Measurements from ENCODE around the gene BPHL. TPM values are rescaled to one million over a fixed set of nuclear protein-coding genes. Genes with fewer than 3 reads are reported as not detected.
A peak's percentile ranks its signal among the peaks of the same experiment; 100 is the strongest.

Gene BPHL
- total and polyA plus RNA-seq, 3 experiments from 2014 or later: 6.5 to 10.7 (median 10.5) TPM

DNA sequence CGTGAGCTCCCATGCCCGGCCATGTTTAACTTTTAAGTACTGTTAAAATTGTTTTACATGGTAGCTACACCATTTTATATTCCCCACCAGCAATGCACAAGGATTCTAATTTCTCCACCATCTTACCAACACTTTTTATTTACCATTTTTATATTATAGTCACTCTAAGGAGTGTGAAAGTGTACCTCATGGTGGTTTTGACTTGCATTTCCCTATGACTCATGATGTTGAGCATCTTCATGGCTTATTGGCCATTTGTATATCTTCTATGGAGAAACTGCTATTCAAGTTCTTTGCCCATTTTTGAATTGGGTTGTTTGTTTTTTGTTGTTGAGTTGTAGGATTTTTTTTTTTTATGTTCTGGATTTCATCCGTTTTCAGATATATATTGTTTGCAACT, 15.6 kb upstream of the BPHL start:
- ChIA-PET POLR2A (no interaction called here), CTCF (no interaction called here)
- H3K4me1 Mint-ChIP-seq: peaks cover 0 to 14% (median 5%) of the 10 kb centered on the region in 3 donors
- no peaks in the 10 kb centered on the region for H3K9me3 Mint-ChIP-seq
- H3K27me3 Mint-ChIP-seq: no peaks in the 10 kb centered on the region
- no peak overlapping the region for H3K27ac Mint-ChIP-seq
- Histone ChIP-seq H3K4me3 (ENCODE audit: low read length) (no peak overlapping the region), H3K4me1 (ENCODE audit: insufficient read depth, low read length) (no peaks in the 10 kb centered on the region), H3K27me3 (ENCODE audit: insufficient read depth, low read length, poor library complexity, severe bottlenecking) (no peaks in the 10 kb centered on the region), H3K36me3 (ENCODE audit: insufficient read depth, low read length) (peaks cover 50% of the 10 kb centered on the region), H3K27ac (ENCODE audit: low read depth, low read length) (no peak overlapping the region), H3K9me3 (ENCODE audit: low read length) (no peaks in the 10 kb centered on the region)
- H3K36me3 Mint-ChIP-seq: peaks cover 10 to 81% (median 24%) of the 10 kb centered on the region in 3 donors
- no peak overlapping the region for H3K4me3 Mint-ChIP-seq
- DNase-seq: no peak

DNA sequence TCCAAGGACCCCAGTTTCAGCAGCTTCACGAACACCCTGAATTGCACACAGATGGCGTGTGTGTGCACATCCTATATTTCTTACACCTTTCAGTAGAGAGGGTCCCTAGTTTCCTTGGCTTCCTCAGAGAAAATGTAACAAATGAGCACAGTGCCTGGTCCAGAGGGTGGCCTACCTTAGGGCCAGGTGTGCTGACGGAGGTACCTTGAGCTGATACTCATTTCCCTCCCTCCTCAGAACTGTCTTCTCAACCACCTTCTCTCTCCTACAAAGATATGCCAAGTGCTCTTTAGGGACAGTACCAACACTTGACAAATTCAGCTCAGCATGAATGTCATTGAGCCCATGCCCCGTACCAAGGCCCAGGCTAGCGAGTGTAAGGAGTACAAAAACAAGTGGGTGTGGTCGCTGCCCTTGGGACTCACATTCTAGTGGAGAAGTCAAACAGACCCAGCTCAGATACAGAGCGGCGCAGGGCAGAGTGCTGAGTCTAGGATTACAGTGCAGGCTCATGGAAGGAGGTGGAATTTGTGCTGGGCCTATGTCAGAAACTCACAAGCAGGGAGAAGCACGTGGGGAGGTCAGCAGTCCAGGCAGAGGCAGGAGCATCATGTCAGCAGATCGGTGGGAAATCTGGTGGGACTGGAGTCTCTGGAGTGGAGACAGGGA, 9.6 kb upstream of the BPHL start:
- POLR2A ChIA-PET: no interaction called here
- Mint-ChIP-seq H3K27ac (peak overlapping the region; percentile 2 to 80 (median 14)), H3K27me3 (no peaks in the 10 kb centered on the region), H3K4me1 (peaks cover 3 to 9% (median 6%) of the 10 kb centered on the region in 3 donors), H3K9me3 (no peaks in the 10 kb centered on the region), H3K36me3 (peaks cover 6 to 88% (median 34%) of the 10 kb centered on the region in 3 donors), H3K4me3 (no peak overlapping the region)
- no peaks in the 10 kb centered on the region for H3K4me1 ChIP-seq (ENCODE audit: insufficient read depth, low read length)
- H3K4me3 ChIP-seq (ENCODE audit: low read length): no peak overlapping the region
- no peaks in the 10 kb centered on the region for H3K27me3 ChIP-seq (ENCODE audit: insufficient read depth, low read length, poor library complexity, severe bottlenecking)
- DNase-seq: no peak
- H3K36me3 ChIP-seq (ENCODE audit: insufficient read depth, low read length): peaks cover 48% of the 10 kb centered on the region
- CTCF ChIA-PET: interaction anchor here (0.7 to 1.3 kb wide), 6 partner anchors 7 to 143 kb away, joined by 3 read pairs; partner anchors contain the start of gene TUBB2A
- H3K9me3 ChIP-seq (ENCODE audit: low read length): no peaks in the 10 kb centered on the region
- no peak overlapping the region for H3K27ac ChIP-seq (ENCODE audit: low read depth, low read length)

DNA sequence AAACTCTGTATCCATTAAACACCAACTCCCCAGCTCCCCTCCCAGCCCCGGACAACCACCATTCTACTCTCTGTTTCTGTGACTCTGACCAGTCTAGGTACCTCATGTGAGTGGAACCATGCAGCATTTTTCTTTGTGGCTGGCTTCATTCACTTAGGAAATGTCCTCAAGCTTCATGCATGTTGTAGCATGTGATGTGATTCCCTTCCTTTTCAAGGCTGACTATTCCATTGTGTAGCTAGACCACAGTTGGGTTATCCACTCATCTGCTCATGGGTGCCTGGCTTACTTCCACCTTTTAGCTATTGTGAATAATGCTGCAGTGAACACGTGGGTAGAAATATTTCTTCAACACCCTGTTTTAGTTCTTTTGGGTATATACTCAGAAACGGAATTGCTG, 8.8 kb upstream of the BPHL start:
- H3K27me3 ChIP-seq (ENCODE audit: insufficient read depth, low read length, poor library complexity, severe bottlenecking): no peaks in the 10 kb centered on the region
- Mint-ChIP-seq H3K4me3 (no peak overlapping the region), H3K27me3 (no peaks in the 10 kb centered on the region), H3K4me1 (peaks cover 3 to 9% (median 6%) of the 10 kb centered on the region in 3 donors), H3K9me3 (no peaks in the 10 kb centered on the region), H3K36me3 (peaks cover 6 to 87% (median 29%) of the 10 kb centered on the region in 3 donors), H3K27ac (peak overlapping the region in 2 of 8 donors; percentile 18 to 76)
- ChIA-PET POLR2A (no interaction called here), CTCF (interaction anchor here (1.0 to 1.3 kb wide), 2 partner anchors 8 to 142 kb away, joined by 3 read pairs; no protein-coding TSS in a partner anchor)
- H3K9me3 ChIP-seq (ENCODE audit: low read length): no peaks in the 10 kb centered on the region
- H3K4me3 ChIP-seq (ENCODE audit: low read length): no peak overlapping the region
- DNase-seq: no peak
- peaks cover 41% of the 10 kb centered on the region for H3K36me3 ChIP-seq (ENCODE audit: insufficient read depth, low read length)
- no peak overlapping the region for H3K27ac ChIP-seq (ENCODE audit: low read depth, low read length)
- no peaks in the 10 kb centered on the region for H3K4me1 ChIP-seq (ENCODE audit: insufficient read depth, low read length)

DNA sequence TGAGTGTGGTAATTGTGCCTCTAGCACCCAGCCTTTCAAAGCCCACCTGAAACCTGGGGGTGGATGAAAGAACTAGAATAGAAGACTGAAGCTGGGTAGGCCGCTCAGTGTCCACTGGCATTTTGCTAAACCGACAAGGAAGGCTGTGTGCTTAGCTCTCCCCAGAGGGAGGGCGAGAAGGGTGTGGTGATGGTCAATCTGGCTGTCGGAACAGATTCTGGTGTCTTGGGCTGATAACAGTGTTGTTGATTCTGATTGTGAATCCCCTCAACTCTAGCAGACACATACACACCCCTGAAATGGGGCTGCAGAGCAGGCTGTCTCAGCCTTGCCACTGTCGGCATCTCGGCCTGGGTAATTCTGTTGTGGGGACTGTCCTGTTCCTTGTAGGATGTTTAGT, 4.1 kb upstream of the BPHL start:
- no peak for DNase-seq
- POLR2A ChIA-PET: no interaction called here
- Mint-ChIP-seq H3K4me1 (peaks cover 11 to 16% (median 15%) of the 10 kb centered on the region in 3 donors), H3K27me3 (no peaks in the 10 kb centered on the region), H3K4me3 (no peak overlapping the region), H3K27ac (peak overlapping the region in 3 of 8 donors; percentile 23 to 79 (median 73)), H3K9me3 (no peaks in the 10 kb centered on the region), H3K36me3 (peaks cover 0 to 59% (median 10%) of the 10 kb centered on the region in 3 donors)
- no peak overlapping the region for H3K4me3 ChIP-seq (ENCODE audit: low read length)
- peaks cover 11% of the 10 kb centered on the region for H3K4me1 ChIP-seq (ENCODE audit: insufficient read depth, low read length)
- H3K9me3 ChIP-seq (ENCODE audit: low read length): no peaks in the 10 kb centered on the region
- no peak overlapping the region for H3K27ac ChIP-seq (ENCODE audit: low read depth, low read length)
- CTCF ChIA-PET: interaction anchor here (1.3 kb wide), 1 partner anchor 140 kb away, joined by 5 read pairs; no protein-coding TSS in a partner anchor
- peaks cover 20% of the 10 kb centered on the region for H3K36me3 ChIP-seq (ENCODE audit: insufficient read depth, low read length)
- H3K27me3 ChIP-seq (ENCODE audit: insufficient read depth, low read length, poor library complexity, severe bottlenecking): no peaks in the 10 kb centered on the region

DNA sequence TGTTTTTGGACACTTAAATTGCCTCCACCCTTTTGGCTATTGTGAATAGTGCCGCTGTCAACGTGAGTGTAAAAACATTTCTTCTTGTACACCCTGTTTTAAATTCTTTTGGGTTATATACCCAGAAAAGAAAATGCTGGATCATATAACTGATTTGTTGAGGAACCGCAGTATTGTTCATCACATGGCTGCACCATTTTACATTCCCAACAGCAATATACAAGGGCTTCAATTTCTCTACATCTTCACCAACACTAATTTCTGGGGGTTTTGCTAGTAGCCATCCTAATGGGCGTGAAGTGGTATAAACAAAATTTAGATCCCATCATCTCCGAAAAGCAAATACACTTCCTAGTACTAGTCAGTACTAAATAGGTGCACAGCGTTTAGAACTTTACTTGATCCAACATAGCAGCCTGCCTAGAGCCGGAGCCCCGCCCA, 579 bp upstream of the BPHL start:
- peaks cover 16 to 18% (median 16%) of the 10 kb centered on the region in 3 donors for H3K4me1 Mint-ChIP-seq
- no peak for DNase-seq
- peaks cover 13% of the 10 kb centered on the region for H3K4me1 ChIP-seq (ENCODE audit: insufficient read depth, low read length)
- ChIA-PET POLR2A (interaction anchor here (1.0 to 1.4 kb wide), 2 partner anchors 54 to 141 kb away, joined by 3 to 4 read pairs; no protein-coding TSS in a partner anchor), CTCF (interaction anchor here (0.8 kb wide), 1 partner anchor 134 kb away, joined by 4 read pairs; no protein-coding TSS in a partner anchor)
- peak overlapping the region; percentile 81 to 97 (median 95) for H3K27ac Mint-ChIP-seq
- H3K4me3 ChIP-seq (ENCODE audit: low read length): peak overlapping the region; percentile 75
- no peaks in the 10 kb centered on the region for H3K9me3 Mint-ChIP-seq
- H3K36me3 ChIP-seq (ENCODE audit: insufficient read depth, low read length): peaks cover 6% of the 10 kb centered on the region
- no peaks in the 10 kb centered on the region for H3K9me3 ChIP-seq (ENCODE audit: low read length)
- H3K4me3 Mint-ChIP-seq: peak overlapping the region; percentile 87 to 97 (median 91)
- H3K36me3 Mint-ChIP-seq: peaks cover 0 to 29% (median under 1%) of the 10 kb centered on the region in 3 donors
- no peaks in the 10 kb centered on the region for H3K27me3 Mint-ChIP-seq
- peak overlapping the region; percentile 90 for H3K27ac ChIP-seq (ENCODE audit: low read depth, low read length)
- H3K27me3 ChIP-seq (ENCODE audit: insufficient read depth, low read length, poor library complexity, severe bottlenecking): no peaks in the 10 kb centered on the region

DNA sequence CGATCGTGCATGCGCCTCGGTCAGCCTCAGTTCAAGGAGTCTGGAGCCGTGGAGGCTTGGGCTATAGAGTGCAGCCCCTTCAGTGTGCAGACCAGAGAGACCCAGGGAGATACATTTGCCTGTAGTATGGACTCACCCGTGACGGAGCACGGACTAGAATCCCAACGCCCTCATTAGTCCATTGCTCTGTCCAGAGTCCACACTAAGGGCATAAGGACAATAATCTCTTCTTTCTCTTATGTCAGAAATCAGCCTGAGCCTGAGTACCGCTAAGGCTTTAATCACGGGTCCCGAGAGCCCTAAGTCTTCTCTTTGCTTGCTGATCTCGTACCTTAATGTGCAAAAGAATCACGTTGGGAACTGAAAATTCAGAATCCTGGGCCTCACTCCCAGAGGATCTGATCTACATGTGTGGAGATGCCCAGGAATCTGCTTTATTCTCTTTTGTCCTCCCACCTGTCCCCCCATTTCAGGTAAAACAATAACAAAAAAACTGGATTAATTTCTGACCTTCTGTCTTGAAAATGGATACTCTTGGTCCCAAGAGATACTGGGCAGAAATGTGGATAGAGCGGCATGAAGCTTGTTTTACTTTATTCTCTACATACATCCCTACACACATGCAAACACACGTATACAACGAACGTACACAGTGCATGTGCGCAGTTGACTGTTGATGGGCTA, 671 bp downstream of the BPHL start:
- POLR2A ChIA-PET: interaction anchor here (0.6 to 1.4 kb wide), 4 partner anchors 56 to 182 kb away, joined by 3 to 16 read pairs (median 4); no protein-coding TSS in a partner anchor
- Mint-ChIP-seq H3K36me3 (peaks cover 0 to 18% (median 0%) of the 10 kb centered on the region in 3 donors), H3K4me3 (peak overlapping the region; percentile 87 to 97 (median 91)), H3K27me3 (no peaks in the 10 kb centered on the region), H3K9me3 (no peaks in the 10 kb centered on the region), H3K27ac (peak overlapping the region; percentile 9 to 96 (median 74)), H3K4me1 (peaks cover 16 to 18% (median 16%) of the 10 kb centered on the region in 3 donors)
- peak overlapping the region; percentile 75 for H3K4me3 ChIP-seq (ENCODE audit: low read length)
- peak overlapping the region; percentile 90 for H3K27ac ChIP-seq (ENCODE audit: low read depth, low read length)
- H3K4me1 ChIP-seq (ENCODE audit: insufficient read depth, low read length): peaks cover 13% of the 10 kb centered on the region
- H3K9me3 ChIP-seq (ENCODE audit: low read length): no peaks in the 10 kb centered on the region
- H3K36me3 ChIP-seq (ENCODE audit: insufficient read depth, low read length): no peaks in the 10 kb centered on the region
- CTCF ChIA-PET: interaction anchor here (0.8 to 3.5 kb wide), 5 partner anchors 9 to 140 kb away, joined by 3 to 13 read pairs (median 4); partner anchors contain the start of gene PSMG4
- no peaks in the 10 kb centered on the region for H3K27me3 ChIP-seq (ENCODE audit: insufficient read depth, low read length, poor library complexity, severe bottlenecking)
- DNase-seq: no peak

DNA sequence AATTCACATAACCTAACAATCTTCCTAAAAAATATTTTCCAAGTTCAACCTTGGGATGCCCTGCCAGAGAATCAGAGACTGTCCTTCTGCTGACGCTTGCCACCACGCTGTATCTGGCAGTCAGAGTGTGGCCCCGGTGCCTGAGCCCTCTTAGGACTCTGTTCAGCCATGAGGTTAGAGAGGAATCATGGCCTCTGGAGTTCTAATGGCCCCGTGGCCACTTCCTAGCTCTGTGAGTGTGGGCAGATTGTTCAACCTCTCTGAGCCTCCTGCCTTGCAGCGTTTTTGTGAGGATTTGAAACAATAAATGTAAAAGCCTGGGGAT, 2.2 kb downstream of the BPHL start:
- POLR2A ChIA-PET: no interaction called here

More for the DNA sequence above, 2.2 kb downstream of the BPHL start:
- Mint-ChIP-seq H3K36me3 (peaks cover 0 to 6% (median 0%) of the 10 kb centered on the region in 3 donors), H3K27me3 (no peaks in the 10 kb centered on the region), H3K9me3 (no peaks in the 10 kb centered on the region), H3K4me1 (peaks cover 16 to 18% (median 16%) of the 10 kb centered on the region in 3 donors), H3K27ac (no peak overlapping the region), H3K4me3 (no peak overlapping the region)
- Histone ChIP-seq H3K4me3 (ENCODE audit: low read length) (no peak overlapping the region), H3K9me3 (ENCODE audit: low read length) (no peaks in the 10 kb centered on the region), H3K36me3 (ENCODE audit: insufficient read depth, low read length) (no peaks in the 10 kb centered on the region), H3K27ac (ENCODE audit: low read depth, low read length) (no peak overlapping the region), H3K27me3 (ENCODE audit: insufficient read depth, low read length, poor library complexity, severe bottlenecking) (no peaks in the 10 kb centered on the region), H3K4me1 (ENCODE audit: insufficient read depth, low read length) (peaks cover 13% of the 10 kb centered on the region)
- CTCF ChIA-PET: interaction anchor here (1.0 to 3.5 kb wide), 3 partner anchors 45 to 138 kb away, joined by 3 to 13 read pairs (median 7); partner anchors contain the start of gene PSMG4
- no peak for DNase-seq
